H7 (cell line): Measurements from ENCODE around the gene KLHL40. TPM values are rescaled to one million over a fixed set of nuclear protein-coding genes. Genes with fewer than 3 reads are reported as not detected.

Experiments used
- DNase-seq: peaks from one replicate; pipeline ENCODE4 v3.0.0; 2012
- H3K27me3 ChIP-seq: 2 replicates; pipeline ENCODE4 v1.6.0; 2011; ENCODE audit warnings: mild to moderate bottlenecking, low read length; ENCODE audit not compliant: control insufficient read depth, insufficient read depth
- H3K36me3 ChIP-seq: replicated peaks from 2 replicates; pipeline ENCODE4 v1.5.1; 2011; ENCODE audit warnings: low read length; ENCODE audit not compliant: control insufficient read depth, insufficient read depth
- H3K4me3 ChIP-seq: 2 replicates; pipeline ENCODE4 v1.5.1; 2011; ENCODE audit warnings: low read depth, mild to moderate bottlenecking, control low read depth, low read length, moderate library complexity; ENCODE audit not compliant: insufficient read depth
- total RNA-seq: library from RNA; depleted of rRNA; stranded (reverse); fragments of >200 nt; shearing (Covaris generic); gene quantifications from 2 replicates; pipeline ENCODE4 v1.2.3, GENCODE V29; 2014

The KLHL40 gene
- total RNA-seq, 1 experiment from 2014 or later, result not detected

DNA sequence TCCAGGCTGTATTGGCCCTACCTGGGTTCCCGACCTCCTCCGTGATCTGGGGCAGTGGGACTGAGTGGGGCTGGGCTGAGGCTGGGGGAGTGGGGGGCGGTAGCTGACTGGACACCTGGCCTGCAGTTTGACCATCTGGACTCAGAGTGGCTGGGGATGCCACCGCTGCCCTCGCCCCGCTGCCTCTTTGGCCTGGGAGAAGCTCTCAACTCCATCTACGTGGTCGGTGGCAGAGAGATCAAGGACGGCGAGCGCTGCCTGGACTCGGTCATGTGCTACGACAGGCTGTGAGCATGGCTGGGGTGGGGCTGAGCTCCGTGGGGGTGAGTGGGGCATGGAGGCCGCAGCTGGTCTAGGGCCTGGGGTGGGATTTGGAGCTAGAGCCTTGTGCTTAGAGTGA, 2.7 kb downstream of the KLHL40 start:
- no peak for DNase-seq
- Histone ChIP-seq H3K4me3 (no peak overlapping the region), H3K36me3 (no peaks in the 10 kb centered on the region), H3K27me3 (no peaks in the 10 kb centered on the region)

DNA sequence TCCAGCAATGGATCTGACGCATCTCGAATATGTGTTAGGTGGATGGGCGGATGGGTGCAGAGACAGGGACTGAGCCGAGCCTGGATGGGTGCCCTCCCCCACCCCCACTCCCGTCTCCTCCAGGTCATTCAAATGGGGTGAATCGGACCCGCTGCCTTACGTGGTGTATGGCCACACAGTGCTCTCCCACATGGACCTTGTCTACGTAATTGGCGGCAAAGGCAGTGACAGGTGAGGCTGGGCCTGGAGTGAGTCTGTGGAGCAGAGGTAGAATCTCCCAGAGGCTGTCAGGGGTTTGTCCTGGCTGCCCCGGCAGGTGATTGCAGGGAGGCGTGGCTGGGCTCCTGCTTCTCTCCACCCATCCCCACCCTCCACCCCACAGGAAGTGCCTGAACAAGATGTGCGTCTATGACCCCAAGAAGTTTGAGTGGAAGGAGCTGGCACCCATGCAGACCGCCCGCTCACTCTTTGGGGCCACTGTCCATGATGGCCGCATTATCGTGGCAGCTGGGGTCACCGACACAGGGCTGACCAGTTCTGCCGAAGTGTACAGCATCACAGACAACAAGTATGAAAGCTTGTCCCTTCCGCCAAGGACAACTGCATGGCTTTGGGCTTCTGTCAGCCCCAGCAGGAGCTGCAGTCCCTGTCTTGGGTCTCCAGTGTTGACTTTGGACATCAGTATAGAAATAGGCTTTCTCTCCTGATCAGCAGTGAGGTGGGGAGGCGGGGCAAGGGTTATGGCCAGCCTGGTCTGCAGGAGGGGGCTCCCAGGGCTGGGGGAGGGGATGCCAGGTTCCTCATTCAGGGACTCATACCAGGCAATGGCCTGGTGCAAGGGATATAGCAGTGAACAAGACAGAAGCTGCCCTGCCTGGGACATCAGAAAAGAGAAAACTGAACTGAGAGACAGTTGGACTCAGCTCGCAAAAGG, 3.4 kb downstream of the KLHL40 start:
- Histone ChIP-seq H3K27me3 (no peaks in the 10 kb centered on the region), H3K4me3 (no peak overlapping the region), H3K36me3 (no peaks in the 10 kb centered on the region)
- DNase-seq, result peak; percentile 66

DNA sequence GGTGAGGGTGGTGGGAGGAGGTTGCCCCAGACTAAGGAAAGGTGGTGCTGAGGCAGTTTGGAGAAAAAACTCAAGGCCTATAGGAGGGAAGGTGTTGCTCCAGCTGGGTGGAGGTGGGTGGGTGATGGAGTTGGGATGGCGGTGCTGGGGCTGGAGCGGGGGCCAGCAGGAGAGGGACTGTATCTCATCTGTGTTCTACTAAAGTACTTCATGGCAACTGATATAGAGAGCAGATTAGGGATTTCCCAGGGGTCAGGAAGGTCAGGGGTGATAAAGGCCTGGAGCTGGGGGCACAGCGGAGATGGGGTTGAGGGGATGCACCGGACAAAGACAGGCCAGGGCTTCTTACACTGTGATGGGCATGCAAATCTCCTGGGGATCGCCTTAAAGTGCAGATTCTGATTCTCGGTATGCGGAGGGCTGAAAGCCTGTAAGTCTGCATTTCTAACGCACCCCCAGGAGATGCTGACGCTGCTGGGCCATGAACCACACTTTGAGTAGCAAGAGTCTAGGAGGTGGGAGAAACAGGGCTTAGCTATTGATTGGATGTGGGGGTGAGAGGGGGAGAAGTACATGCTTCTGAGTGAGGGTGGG, 4.2 kb downstream of the KLHL40 start:
- Histone ChIP-seq H3K36me3 (no peaks in the 10 kb centered on the region), H3K4me3 (no peak overlapping the region), H3K27me3 (no peaks in the 10 kb centered on the region)
- peak; percentile 72 for DNase-seq

DNA sequence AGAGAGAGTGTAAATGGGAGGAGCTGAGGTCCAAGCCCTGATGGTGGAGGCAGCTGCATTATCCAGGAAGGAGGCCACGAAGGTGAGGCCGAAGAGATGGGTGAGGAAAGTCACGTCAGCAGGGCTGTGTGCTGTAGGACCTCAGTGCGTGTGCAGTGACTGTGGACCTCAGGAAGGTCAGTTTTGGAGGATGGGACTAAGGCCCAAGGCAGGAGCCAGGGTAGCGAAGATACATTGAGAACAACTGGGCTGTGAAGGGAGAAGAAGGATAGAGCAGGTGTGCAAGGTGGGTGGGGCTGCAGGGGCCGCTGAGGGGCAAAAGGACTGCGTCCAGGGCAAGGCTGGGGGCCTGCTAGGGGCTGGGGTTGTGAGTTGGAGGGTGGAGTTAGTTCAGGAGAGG, 4.9 kb downstream of the KLHL40 start:
- H3K4me3 ChIP-seq, result no peak overlapping the region
- no peak for DNase-seq
- H3K27me3 ChIP-seq, result no peaks in the 10 kb centered on the region
- no peaks in the 10 kb centered on the region for H3K36me3 ChIP-seq

DNA sequence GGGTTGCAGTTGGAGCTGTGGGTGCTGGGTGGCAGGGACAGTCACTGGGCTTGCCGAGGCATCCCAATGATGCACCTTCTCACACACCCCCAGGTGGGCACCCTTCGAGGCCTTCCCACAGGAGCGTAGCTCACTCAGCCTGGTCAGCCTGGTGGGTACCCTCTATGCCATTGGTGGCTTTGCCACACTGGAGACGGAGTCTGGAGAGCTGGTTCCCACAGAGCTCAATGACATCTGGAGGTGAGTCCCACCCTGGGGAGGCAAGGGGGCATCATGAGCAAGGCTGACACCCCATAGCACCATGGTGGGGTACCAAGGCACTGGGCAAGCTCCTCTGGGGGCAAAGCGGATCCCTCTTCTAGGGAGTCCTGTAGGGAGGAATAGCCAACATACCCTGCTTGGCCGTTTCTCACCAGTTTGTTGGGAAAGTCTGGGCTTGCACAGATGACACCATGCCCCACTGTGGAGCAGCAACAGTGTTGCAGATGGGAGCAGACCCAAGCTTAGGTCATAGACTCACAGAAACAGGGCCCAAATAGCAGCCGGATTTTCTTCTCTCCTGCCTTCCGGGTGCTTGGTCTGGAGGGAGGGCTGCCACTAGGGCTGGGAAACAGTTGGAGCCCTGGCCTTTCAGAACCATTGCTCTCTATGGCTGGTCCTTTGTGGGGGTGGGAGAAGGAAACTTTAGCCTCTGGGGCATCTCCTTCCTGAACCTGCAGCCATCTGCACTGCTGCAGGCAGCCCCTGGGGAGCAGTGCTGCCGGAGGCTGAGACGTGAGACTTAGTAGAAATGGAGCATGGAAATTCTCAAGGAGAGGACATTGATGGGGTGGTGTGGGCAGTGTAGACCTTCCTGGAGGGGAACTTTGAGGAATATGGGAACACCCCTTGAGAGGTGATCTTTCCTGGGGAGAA, 5.7 kb downstream of the KLHL40 start:
- no peaks in the 10 kb centered on the region for H3K27me3 ChIP-seq
- no peaks in the 10 kb centered on the region for H3K36me3 ChIP-seq
- no peak overlapping the region for H3K4me3 ChIP-seq
- DNase-seq, result peak; percentile 37

DNA sequence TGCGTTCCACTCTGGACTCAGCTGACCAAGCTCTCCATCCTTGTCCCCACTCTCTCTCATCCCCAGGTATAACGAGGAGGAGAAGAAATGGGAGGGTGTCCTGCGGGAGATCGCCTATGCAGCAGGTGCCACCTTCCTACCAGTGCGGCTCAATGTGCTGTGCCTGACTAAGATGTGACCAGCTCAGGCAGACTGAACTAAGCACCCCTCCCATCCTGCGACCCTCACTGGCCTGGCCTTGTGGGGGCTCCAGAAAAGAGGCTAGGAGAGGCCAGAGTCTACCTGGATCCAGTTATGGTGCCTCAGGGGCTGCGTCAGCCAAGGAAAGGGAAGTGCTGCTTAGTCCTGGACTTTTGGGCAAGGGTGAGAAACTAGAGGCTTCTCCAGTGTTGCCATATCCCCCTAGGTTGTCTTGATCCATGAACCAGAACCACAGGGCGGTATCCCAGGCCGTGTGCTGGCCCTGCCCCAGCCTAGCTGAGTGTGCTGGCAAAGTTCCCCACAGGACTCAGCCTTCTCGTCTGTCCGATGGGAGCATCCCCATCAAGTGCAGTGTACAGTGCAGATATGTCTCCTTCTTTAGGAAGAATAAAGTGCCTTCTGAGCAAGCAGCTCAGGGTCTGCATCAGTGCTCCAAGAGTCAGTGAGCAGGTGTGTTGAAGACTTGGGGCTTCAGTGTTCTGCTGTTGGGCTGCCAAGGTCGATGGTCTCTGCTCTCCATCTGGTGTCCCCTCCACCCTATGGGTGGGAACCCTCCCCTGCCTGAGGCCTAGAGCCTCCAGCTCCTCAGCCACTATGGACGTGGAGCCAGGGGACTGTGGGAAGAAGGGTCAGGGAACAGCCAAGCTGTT, 6.7 kb downstream of the KLHL40 start:
- Histone ChIP-seq H3K36me3 (no peaks in the 10 kb centered on the region), H3K4me3 (no peak overlapping the region), H3K27me3 (no peaks in the 10 kb centered on the region)
- no peak for DNase-seq

DNA sequence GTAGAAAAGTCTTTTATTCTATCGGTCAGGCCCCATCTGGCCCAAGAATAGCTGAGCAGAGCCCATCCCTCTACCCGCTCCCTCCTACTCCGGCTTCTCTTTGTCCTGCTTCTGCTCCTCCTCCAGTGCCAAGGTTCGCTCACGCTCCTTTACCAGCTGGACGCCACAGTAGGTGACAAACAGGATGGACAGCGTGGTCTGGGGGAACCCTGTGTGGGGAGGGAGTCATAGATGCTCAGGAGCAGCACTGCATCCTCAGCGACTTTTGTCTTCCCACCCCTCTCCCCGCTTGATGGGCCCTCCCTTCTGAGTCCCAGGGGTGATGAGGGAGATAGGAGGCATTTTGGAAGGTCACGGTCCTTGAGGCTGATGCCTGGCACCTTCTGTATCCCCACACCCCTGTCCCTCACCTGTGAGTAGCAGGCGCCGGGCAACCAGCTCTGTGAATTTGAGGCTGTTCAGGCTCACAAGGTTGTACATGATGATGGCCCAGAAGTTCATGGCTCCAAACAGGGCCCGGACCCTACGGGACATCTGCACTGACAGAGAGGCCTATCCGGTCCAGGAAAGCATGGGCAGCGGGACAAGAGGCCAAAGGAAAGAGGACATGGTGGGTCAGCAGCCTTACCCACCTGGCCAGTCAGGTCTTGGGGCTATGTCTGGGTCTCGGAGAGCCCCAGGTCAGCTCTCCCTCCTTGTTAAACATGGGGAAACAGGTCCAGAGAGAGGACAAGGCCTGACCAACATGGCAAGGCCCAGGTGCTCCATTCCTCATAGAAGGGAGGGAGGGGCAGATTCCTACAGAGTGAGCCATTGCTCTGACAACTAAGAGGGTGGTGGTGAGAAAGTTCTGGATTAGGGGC, 7.6 kb downstream of the KLHL40 start:
- Histone ChIP-seq H3K27me3 (no peaks in the 10 kb centered on the region), H3K36me3 (no peaks in the 10 kb centered on the region), H3K4me3 (no peak overlapping the region)
- peak; percentile 13 for DNase-seq

DNA sequence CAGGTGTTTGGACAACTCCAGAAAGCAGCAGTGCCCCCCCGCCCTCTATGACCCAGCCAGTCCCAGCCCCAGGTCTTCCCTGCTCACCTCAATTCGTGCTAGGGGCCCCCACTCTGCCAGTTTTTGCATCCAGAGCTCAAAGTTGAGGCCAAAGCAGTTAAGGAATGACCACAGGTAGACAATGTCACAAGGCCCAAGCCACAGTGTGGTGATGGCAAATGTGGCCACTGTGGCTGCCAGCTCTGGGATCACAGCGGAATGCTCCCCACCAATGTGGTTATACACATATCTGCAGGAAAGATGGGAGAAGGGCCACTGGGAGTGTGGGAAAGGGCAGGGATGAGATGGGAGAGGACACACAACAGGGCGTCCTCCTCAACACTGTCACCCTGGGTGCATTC, 8.2 kb downstream of the KLHL40 start:
- Histone ChIP-seq H3K27me3 (no peaks in the 10 kb centered on the region), H3K36me3 (no peaks in the 10 kb centered on the region), H3K4me3 (no peak overlapping the region)
- peak; percentile 13 for DNase-seq

DNA sequence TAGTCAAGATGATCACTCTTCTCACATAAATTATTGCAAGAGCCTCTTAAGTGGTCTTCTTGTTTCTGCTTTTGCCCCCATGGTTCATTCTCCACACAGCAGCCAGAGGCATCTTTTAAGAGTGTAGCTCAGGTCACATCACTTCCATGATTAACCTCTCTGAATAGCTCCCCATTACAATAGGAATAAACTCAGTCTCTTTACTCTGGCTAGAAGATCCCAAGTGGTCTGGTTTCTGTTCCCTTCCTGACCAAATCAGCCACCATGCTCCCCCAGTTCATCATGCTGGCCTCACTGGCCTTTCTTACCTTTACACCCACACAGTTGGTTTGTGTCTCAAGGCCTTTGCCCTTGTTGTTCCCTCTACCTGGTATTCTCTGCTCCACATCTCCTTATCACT, 9.0 kb downstream of the KLHL40 start:
- DNase-seq, result peak; percentile 6
- no peaks in the 10 kb centered on the region for H3K36me3 ChIP-seq

DNA sequence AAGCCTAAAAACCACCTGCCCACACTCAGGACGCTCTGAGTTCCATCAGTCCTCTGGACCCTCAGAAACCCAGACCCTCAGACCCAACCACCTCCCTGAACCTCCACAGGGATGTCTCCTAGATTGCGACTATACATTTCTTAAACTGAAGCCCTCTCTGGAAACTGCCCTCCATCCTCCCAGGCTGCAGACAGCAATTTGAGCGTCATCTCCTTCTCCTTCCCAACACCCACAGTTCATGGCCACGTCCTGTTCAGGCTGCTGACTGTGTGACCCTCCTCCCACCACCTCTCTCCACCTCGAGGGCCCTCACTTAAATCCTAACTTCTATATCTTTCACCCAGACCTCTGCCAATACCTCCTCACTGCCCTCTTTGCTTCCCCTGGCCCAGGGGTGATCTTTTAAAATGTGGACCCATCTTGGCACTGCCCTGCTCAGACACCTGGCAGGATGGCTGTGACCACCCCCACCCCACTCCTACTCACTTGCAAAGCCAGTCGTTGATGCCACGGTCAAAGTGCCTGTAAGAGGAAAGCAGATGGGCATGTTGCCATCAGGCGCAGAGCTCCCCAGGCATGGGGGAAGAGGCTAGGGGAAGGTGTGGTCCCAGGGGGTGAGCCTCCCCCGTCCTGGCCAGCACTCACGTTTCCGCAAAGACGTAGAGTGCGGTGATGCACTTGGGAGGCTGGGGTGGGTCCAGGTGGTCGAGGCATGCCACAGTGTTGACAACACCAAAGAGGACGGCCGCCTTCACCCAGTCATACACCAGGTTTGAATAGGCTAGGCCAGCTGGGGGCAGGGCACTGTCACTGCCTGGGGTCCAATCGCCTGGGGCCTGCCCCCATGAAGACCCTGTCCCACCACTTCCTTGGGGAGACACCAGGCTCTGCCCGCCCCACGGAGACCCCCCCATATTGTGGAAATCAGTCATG, 11.3 kb downstream of the KLHL40 start:
- no peak overlapping the region for H3K4me3 ChIP-seq
- H3K36me3 ChIP-seq, result no peaks in the 10 kb centered on the region
- DNase-seq, result peak; percentile 21
- H3K27me3 ChIP-seq, result no peaks in the 10 kb centered on the region

More for the DNA sequence above, 9.0 kb downstream of the KLHL40 start:
- H3K4me3 ChIP-seq, result no peak overlapping the region
- H3K27me3 ChIP-seq, result no peaks in the 10 kb centered on the region

DNA sequence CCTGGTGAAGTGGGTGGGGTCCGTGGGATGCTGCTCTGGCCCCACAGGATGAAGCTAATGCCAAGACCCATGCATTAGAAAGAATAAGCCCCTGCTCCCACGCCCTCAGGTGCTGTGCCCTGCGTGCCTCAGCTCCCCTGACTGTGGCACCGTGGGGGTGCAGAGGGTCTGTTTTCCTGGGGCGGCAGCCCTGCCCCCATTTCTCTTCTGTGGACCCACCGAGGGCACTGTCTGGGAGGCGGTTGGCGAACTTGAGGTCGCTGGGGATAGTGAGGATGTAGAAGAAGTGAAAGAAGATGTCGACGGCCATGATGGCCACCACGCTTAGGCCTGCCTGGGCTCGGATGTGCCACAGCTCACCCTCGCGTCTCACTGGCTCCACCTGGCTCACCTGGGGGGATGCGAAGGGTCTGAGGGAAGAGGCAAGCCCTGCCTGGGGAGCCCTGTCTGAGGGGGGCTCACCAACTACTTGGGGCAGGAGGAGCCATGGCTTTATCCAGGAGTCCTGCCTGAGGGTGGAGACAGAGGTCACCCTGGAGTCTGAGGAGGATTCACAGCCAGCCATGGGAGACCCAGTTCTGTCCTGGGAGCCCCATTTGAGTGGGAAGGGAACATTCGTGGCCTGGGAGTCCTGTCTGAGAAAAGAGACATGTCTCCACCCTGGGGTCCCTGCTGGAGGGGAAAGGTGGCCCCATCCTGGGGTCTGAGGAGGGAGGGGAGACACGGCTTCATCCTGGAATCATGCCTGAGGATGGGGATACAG, 12.1 kb downstream of the KLHL40 start:
- H3K27me3 ChIP-seq, result no peaks in the 10 kb centered on the region
- peak; percentile 38 for DNase-seq
- no peaks in the 10 kb centered on the region for H3K36me3 ChIP-seq
- H3K4me3 ChIP-seq, result no peak overlapping the region
